HCT116 (cell line): ENCODE measurements around the gene SNCAIP. TPM values are rescaled to one million over a fixed set of nuclear protein-coding genes. Genes with fewer than 3 reads are reported as not detected.

ENCODE experiments used
- ATAC-seq: fragments of 200-7000 bp; cut with Tn5 transposase; 2 replicates; pipeline ENCODE4 v1.9.1; 2020; ENCODE audit warnings: mild to moderate bottlenecking, moderate library complexity
- BruUV-seq: library from RNA; stranded (reverse); fragments of 400-500 nt; replicated peaks from 2 replicates; lab custom pipeline; 2021; lab: Mats Ljungman, UMichigan
- CTCF ChIA-PET: fragments of 300-600 bp; sonication (Branson Sonifier 250); formaldehyde crosslinking; loops from one replicate; lab custom pipeline; 2021; ENCODE audit warnings: antibody characterized with exemption; lab: Charles Lee
- POLR2A ChIA-PET: fragments of 300-600, 350-600 bp; sonication (Branson Sonifier 250); formaldehyde crosslinking; loops from one replicate; lab custom pipeline; 2021; ENCODE audit warnings: antibody characterized with exemption; lab: Charles Lee
- RAD21 ChIA-PET, 2 experiments: fragments of 300-600 bp; sonication (Branson Sonifier 250); formaldehyde crosslinking; loops; one replicate each; lab custom pipeline; 2023; ENCODE audit warnings: low total read pairs in 2 of 2; ENCODE audit not compliant: uncharacterized antibody in 2 of 2, unreplicated experiment in 2 of 2, low non-redundant PET in 1 of 2; lab: Charles Lee
- DNase-seq: peaks from one replicate; pipeline ENCODE4 v3.0.0-alpha.2; 2010; ENCODE audit warnings: low read depth, low spot score
- H2AFZ ChIP-seq: fragments of 200-600 bp; shearing (Covaris generic), sonication (generic); 2 replicates; pipeline ENCODE4 v1.6.1; 2017; ENCODE audit warnings: low read depth, mixed run types, mixed read lengths, antibody characterized with exemption, low read length; ENCODE audit not compliant: poor library complexity, severe bottlenecking
- H3K27ac ChIP-seq: 2 replicates; pipeline ENCODE4 v1.5.1; 2012; ENCODE audit warnings: low read depth, low read length
- H3K27me3 ChIP-seq: fragments of 200-600 bp; sonication (generic); 2 replicates; pipeline ENCODE4 v1.6.1; 2016; ENCODE audit warnings: mixed run types, low read length, mixed read lengths; ENCODE audit not compliant: insufficient read depth
- H3K36me3 ChIP-seq, 2 experiments: fragments of 200-500 bp in 1 of 2; fragments of 200-600 bp in 1 of 2; sonication (Bioruptor generic) in 1 of 2; sonication (generic) in 1 of 2; 2 replicates each; pipeline versions ENCODE4 v1.5.1 to v1.6.1; 2014 to 2016; ENCODE audit warnings: low read length in 2 of 2, inconsistent platforms in 1 of 2, mixed read lengths in 1 of 2, mixed run types in 1 of 2; ENCODE audit not compliant: insufficient read depth in 2 of 2, control insufficient read depth in 1 of 2
- H3K4me1 ChIP-seq, 2 experiments: fragments of 200-600 bp in 1 of 2; sonication (generic) in 1 of 2; 2 replicates each; pipeline versions ENCODE4 v1.5.1 to v1.6.1; 2012 to 2017; ENCODE audit warnings: low read length in 2 of 2, inconsistent platforms in 1 of 2, mild to moderate bottlenecking in 1 of 2, mixed read lengths in 1 of 2, mixed run types in 1 of 2, moderate library complexity in 1 of 2; ENCODE audit not compliant: insufficient read depth in 2 of 2, control insufficient read depth in 1 of 2
- H3K4me2 ChIP-seq: fragments of 200-600 bp; sonication (generic); 2 replicates; pipeline ENCODE4 v1.6.1; 2017; ENCODE audit warnings: mixed run types, low read length, mixed read lengths
- H3K4me3 ChIP-seq, 2 experiments: fragments of 200-600 bp in 1 of 2; sonication (generic) in 1 of 2; replicated peaks in 1 of 2; 2 replicates each; pipeline ENCODE4 v1.5.1; 2011 to 2016; ENCODE audit warnings: low read length in 2 of 2, control low read depth in 1 of 2, low read depth in 1 of 2, mild to moderate bottlenecking in 1 of 2, mixed read lengths in 1 of 2, mixed run types in 1 of 2
- H3K79me2 ChIP-seq: fragments of 200-600 bp; sonication (generic); 2 replicates; pipeline ENCODE4 v1.6.1; 2017; ENCODE audit warnings: mild to moderate bottlenecking, mixed run types, low read length, moderate library complexity, mixed read lengths; ENCODE audit not compliant: insufficient read depth
- H3K9ac ChIP-seq: fragments of 200-600 bp; sonication (generic); 2 replicates; pipeline ENCODE4 v1.6.1; 2016; ENCODE audit warnings: low read length, mixed read lengths
- H3K9me2 ChIP-seq: fragments of 200-600 bp; sonication (generic), shearing (Covaris generic); 2 replicates; pipeline ENCODE4 v1.6.1; 2017; ENCODE audit warnings: mixed run types, mild to moderate bottlenecking, moderate library complexity; ENCODE audit not compliant: insufficient read depth
- H3K9me3 ChIP-seq, 2 experiments: fragments of 200-500 bp in 1 of 2; fragments of 200-600 bp in 1 of 2; sonication (Bioruptor generic) in 1 of 2; sonication (generic) in 1 of 2; 2 replicates each; pipeline ENCODE4 v1.6.1; 2014 to 2017; ENCODE audit warnings: low read length in 2 of 2, mixed read lengths in 2 of 2, inconsistent platforms in 1 of 2, low read depth in 1 of 2, mild to moderate bottlenecking in 1 of 2, mixed run types in 1 of 2, moderate library complexity in 1 of 2; ENCODE audit not compliant: control insufficient read depth in 1 of 2, insufficient read depth in 1 of 2
- H4K20me1 ChIP-seq: fragments of 200-600 bp; sonication (generic), shearing (Covaris generic); 2 replicates; pipeline ENCODE4 v1.6.1; 2017; ENCODE audit warnings: mixed run types, mild to moderate bottlenecking, moderate library complexity; ENCODE audit not compliant: insufficient read depth
- ATF3 ChIP-seq: IDR thresholded peaks from 2 replicates; pipeline ENCODE4 v1.6.1; 2012
- CTCF ChIP-seq, 3 experiments: fragments of 200-600 bp in 1 of 3; sonication (generic) in 1 of 3; IDR thresholded peaks in 2 of 3; conservative IDR thresholded peaks in 1 of 3; 2 replicates each; pipeline ENCODE4 v1.5.1; 2012 to 2017; ENCODE audit warnings: low read depth in 2 of 3, low read length in 2 of 3, antibody characterized with exemption in 1 of 3, borderline replicate concordance in 1 of 3, control low read depth in 1 of 3, mild to moderate bottlenecking in 1 of 3, mixed read lengths in 1 of 3, mixed run types in 1 of 3, moderate library complexity in 1 of 3; ENCODE audit not compliant: insufficient read depth in 1 of 3
- POLR2A ChIP-seq: IDR thresholded peaks from 2 replicates; pipeline ENCODE4 v1.7.0; 2011; ENCODE audit warnings: borderline replicate concordance; ENCODE audit not compliant: insufficient read depth, insufficient read length; ENCODE audit errors: extremely low read depth
- SRF ChIP-seq: IDR thresholded peaks from 2 replicates; pipeline ENCODE4 v1.6.1; 2012; ENCODE audit warnings: low read depth
- intact Hi-C: fragments of 100-400 bp; cut with micrococcal nuclease; formaldehyde crosslinking; loops from 2 replicates; pipeline ENCODE4 v1.10.0; 2022
- total RNA-seq: library from RNA; stranded (reverse); gene quantifications from one replicate; pipeline ENCODE4 v1.2.1, GENCODE V29; 2021; ENCODE audit not compliant: unreplicated experiment

Gene SNCAIP
- total RNA-seq, 1 experiment from 2014 or later: not detected

- DNase-seq: no peak
- ChIA-PET POLR2A (no interaction called here), CTCF (no interaction called here)
Observed at GRCh38 chr5:122312591-122313406, 762 bp downstream of the SNCAIP start.

More at GRCh38 chr5:122312591-122313406, 762 bp downstream of the SNCAIP start:
- TF ChIP-seq CTCF (IDR thresholded peaks at IDR 0.05 in 2 of 3, conservative IDR thresholded peaks at IDR 0.05 in 1 of 3; ENCODE audit: borderline replicate concordance in 1 of 3, insufficient read depth in 1 of 3, low read depth in 2 of 3, low read length in 2 of 3) (no peak), ATF3 (no peak), SRF (no peak), POLR2A (no peak)
- no peaks in the 10 kb centered on the region for H3K9me3 ChIP-seq
- no TSS peak for BruUV-seq
- H3K9me2 ChIP-seq: no peaks in the 10 kb centered on the region
- H2AFZ ChIP-seq: no peak overlapping the region
- H4K20me1 ChIP-seq: no peaks in the 10 kb centered on the region
- H3K79me2 ChIP-seq: no peaks in the 10 kb centered on the region
- peak overlapping the region; percentile 65 for H3K4me2 ChIP-seq
- intact Hi-C loops: no loop called here
- no peaks in the 10 kb centered on the region for H3K36me3 ChIP-seq
- peaks cover 15% of the 10 kb centered on the region; the same call in 1 of the 2 replicates for H3K27me3 ChIP-seq
- peak overlapping the region; percentile 36 to 51 for H3K4me3 ChIP-seq
- RAD21 ChIA-PET: no interaction called here
- ATAC-seq: peak; percentile 46
- no peaks in the 10 kb centered on the region for H3K4me1 ChIP-seq
- H3K27ac ChIP-seq: no peak overlapping the region
- H3K9ac ChIP-seq: no peak overlapping the region
